K562 (cell line): ENCODE results near the gene THOC5. TPM values are rescaled to one million over a fixed set of nuclear protein-coding genes. Genes with fewer than 3 reads are reported as not detected.

Experiments used
- ATAC-seq: fragments of 200-7000 bp; cut with Tn5 transposase; 3 replicates; pipeline ENCODE4 v1.9.1; 2020; ENCODE audit warnings: moderate library complexity
- BruUV-seq: library from RNA; stranded (reverse); fragments of 400-500 nt; replicated peaks from 2 replicates; lab custom pipeline; 2021; lab: Mats Ljungman, UMichigan
- CTCF ChIA-PET: fragments of 300-600 bp; formaldehyde crosslinking; extraction: SDS; loops from one replicate; lab custom pipeline; 2021; ENCODE audit warnings: low intra/inter-chr PET ratio; lab: Yijun Ruan, JAX
- POLR2A ChIA-PET: fragments of 300-600, 350-650 bp; sonication (Branson Sonifier 250); formaldehyde crosslinking; extraction: SDS; loops from one replicate; lab custom pipeline; 2021; ENCODE audit warnings: antibody characterized with exemption, inconsistent platforms; lab: Yijun Ruan, JAX
- DNase-seq, 4 experiments: peaks; one replicate each; pipeline versions ENCODE4 v3.0.0 to v3.0.0-alpha.2; 2011 to 2018; ENCODE audit warnings: low spot score in 3 of 4, mixed read lengths in 3 of 4; ENCODE audit errors: extremely low read depth in 1 of 4
- FAIRE-seq: peaks from 2 replicates; lab custom pipeline; 2011; peaks lifted over from hg19 to GRCh38; lab: Jason Lieb, UNC
- H2AFZ ChIP-seq: 2 replicates; pipeline ENCODE4 v1.6.0; 2011; ENCODE audit warnings: low read depth, low read length, control low read depth, inconsistent platforms
- H3K27ac ChIP-seq: fragments of 200-600 bp; 3 replicates; pipeline ENCODE4 v1.8.0; 2011; ENCODE audit warnings: low read depth, mild to moderate bottlenecking, control low read depth, inconsistent platforms, low read length, moderate library complexity, mixed read lengths; ENCODE audit errors: extremely low read depth
- H3K27me3 ChIP-seq, 2 experiments: fragments of 300-600 bp in 1 of 2; 2 replicates in 1 of 2; 3 replicates in 1 of 2; pipeline versions ENCODE4 v1.6.0 to v1.8.0; 2011; ENCODE audit warnings: inconsistent platforms in 2 of 2, low read length in 2 of 2, mild to moderate bottlenecking in 1 of 2, mixed read lengths in 1 of 2, moderate library complexity in 1 of 2; ENCODE audit not compliant: control insufficient read depth in 2 of 2, insufficient read depth in 2 of 2
- H3K36me3 ChIP-seq: fragments of 300-600 bp; 3 replicates; pipeline ENCODE4 v1.8.0; 2011; ENCODE audit warnings: mild to moderate bottlenecking, low read length, inconsistent platforms; ENCODE audit not compliant: control insufficient read depth, insufficient read depth
- H3K4me1 ChIP-seq, 2 experiments: fragments of 200-600 bp in 1 of 2; replicated peaks in 1 of 2; 2 replicates in 1 of 2; 3 replicates in 1 of 2; pipeline versions ENCODE4 v1.5.1 to v1.8.0; 2011; ENCODE audit warnings: inconsistent platforms in 2 of 2, low read length in 2 of 2, mild to moderate bottlenecking in 1 of 2, mixed read lengths in 1 of 2, moderate library complexity in 1 of 2; ENCODE audit not compliant: control insufficient read depth in 2 of 2, insufficient read depth in 2 of 2
- H3K4me2 ChIP-seq: 2 replicates; pipeline ENCODE4 v1.6.1; 2011; ENCODE audit warnings: low read length, control low read depth, inconsistent platforms, mixed read lengths; ENCODE audit not compliant: insufficient read depth
- H3K4me3 ChIP-seq: fragments of 200-600 bp; sonication (generic), shearing (Covaris generic); 2 replicates; pipeline ENCODE4 v1.5.1; 2016; ENCODE audit warnings: control low read depth, inconsistent platforms
- H3K79me2 ChIP-seq: fragments of 200-600 bp; 3 replicates; pipeline ENCODE4 v1.8.0; 2011; ENCODE audit warnings: low read length, inconsistent platforms; ENCODE audit not compliant: control insufficient read depth, insufficient read depth
- H3K9ac ChIP-seq, 2 experiments: 2 replicates each; pipeline versions ENCODE4 v1.6.0 to v1.6.1; 2011; ENCODE audit warnings: low read depth in 2 of 2, low read length in 2 of 2, control low read depth in 1 of 2, inconsistent platforms in 1 of 2, mild to moderate bottlenecking in 1 of 2, mixed read lengths in 1 of 2; ENCODE audit not compliant: insufficient read depth in 1 of 2
- H3K9me1 ChIP-seq: one replicate; pipeline ENCODE4 v1.6.0; 2011; ENCODE audit warnings: inconsistent platforms, mild to moderate bottlenecking, low read length, moderate library complexity; ENCODE audit not compliant: control insufficient read depth, insufficient read depth
- H3K9me3 ChIP-seq: replicated peaks from 2 replicates; pipeline ENCODE4 v1.5.1; 2011; ENCODE audit warnings: low read depth, low read length, inconsistent platforms; ENCODE audit not compliant: control insufficient read depth, insufficient read depth
- H4K20me1 ChIP-seq: replicated peaks from 2 replicates; pipeline ENCODE4 v1.6.1; 2011; ENCODE audit warnings: low read length, inconsistent platforms, mixed read lengths; ENCODE audit not compliant: control insufficient read depth, insufficient read depth
- HMG20B ChIP-seq: fragments of 250-450 bp; sonication (Bioruptor Pico); IDR thresholded peaks from 2 replicates; pipeline ENCODE4 v1.5.0; 2021; ENCODE audit warnings: mild to moderate bottlenecking
- RBM25 ChIP-seq: fragments of 200-400 bp; formaldehyde crosslinking; IDR thresholded peaks from 2 replicates; pipeline ENCODE4 v1.6.1; 2018; ENCODE audit warnings: low read length, low read depth, moderate library complexity; ENCODE audit not compliant: severe bottlenecking
- SMAD2 ChIP-seq: fragments of 150-350 bp; IDR thresholded peaks from 2 replicates; pipeline ENCODE4 v1.6.1; 2014; ENCODE audit warnings: low read depth, mild to moderate bottlenecking, low read length
- SNIP1 ChIP-seq: fragments of 450-650 bp; IDR thresholded peaks from 2 replicates; pipeline ENCODE4 v1.7.1; 2017; ENCODE audit warnings: low read depth, mild to moderate bottlenecking
- ZNF224 ChIP-seq: sonication (generic); formaldehyde crosslinking; IDR thresholded peaks from 2 replicates; pipeline ENCODE4 v1.8.0; 2022; ENCODE audit warnings: mild to moderate bottlenecking, missing genetic modification reagents
- ZNF23 ChIP-seq: fragments of 250-450 bp; sonication (Bioruptor Pico); IDR thresholded peaks from 2 replicates; pipeline ENCODE4 v1.4.0; 2020; ENCODE audit warnings: mild to moderate bottlenecking
- ZNF311 ChIP-seq: fragments of 250-450 bp; sonication (Bioruptor Pico); IDR thresholded peaks from 2 replicates; pipeline ENCODE4 v1.4.0; 2020; ENCODE audit warnings: mild to moderate bottlenecking, moderate library complexity
- WGBS: fragments of 100-300 bp; shearing (Covaris generic); methylation state at CpG from one replicate; pipeline ENCODE4 v1.1.6; 2016; ENCODE audit warnings: low coverage, mixed read lengths; ENCODE audit not compliant: insufficient coverage; ENCODE audit errors: missing lambda C conversion rate; 5-methylcytosine and 5-hydroxymethylcytosine counted together
- in situ Hi-C: fragments of 300-500 bp; cut with MboI; formaldehyde crosslinking; loops from 4 replicates; pipeline ENCODE4 v1.15.0; 2018; ENCODE audit warnings: inconsistent platforms, mixed read lengths
- intact Hi-C: fragments of 100-400 bp; cut with micrococcal nuclease; formaldehyde crosslinking; loops from 2 replicates; pipeline ENCODE4 v1.14.2; 2022
- polyA plus RNA-seq, 8 experiments: library from polyadenylated mRNA; depleted of rRNA in 4 of 8; stranded (reverse) in 5 of 8; unstranded in 3 of 8; fragments of >200 nt; fragmentation: Nextera tagmentation in 2 of 8; fragmentation: Illumina TruSeq in 1 of 8; extraction: Ambion mirVana in 2 of 8; extraction: Trizol in 1 of 8; gene quantifications; 2 replicates each; pipeline versions ENCODE4 v1.2.1 to v1.2.3, GENCODE V29; 2011 to 2014; ENCODE audit warnings: inconsistent platforms in 1 of 8, missing spikeins in 1 of 8
- total RNA-seq, 7 experiments: library from RNA; depleted of rRNA in 6 of 7; stranded (reverse); fragments of >200 nt in 6 of 7; fragmentation: Illumina TruSeq in 2 of 7; extraction: Trizol in 2 of 7; gene quantifications; 2 replicates each; pipeline versions ENCODE4 v1.2.1 to v1.2.3, GENCODE V29; 2011 to 2021; ENCODE audit warnings: low replicate concordance in 1 of 7
- TF ChIP-seq, protein P1 (sequence below): sonication (generic); formaldehyde crosslinking; IDR thresholded peaks from 2 replicates; pipeline ENCODE4 v1.4.0; 2020; ENCODE audit warnings: mild to moderate bottlenecking, missing genetic modification reagents

THOC5 gene
- total and polyA plus RNA-seq, 9 of the 15 experiments (the other 6 are each of a cell fraction or from before 2014, with no cell fraction given): 45.3 to 96.5 (median 51.4) TPM

GRCh38 chr22:29541845-29542244 is 11.7 kb downstream of the THOC5 start:
- intact Hi-C loops: no loop called here
- Histone ChIP-seq H3K27ac (no peak overlapping the region), H3K79me2 (no peaks in the 10 kb centered on the region), H3K9me1 (no peaks in the 10 kb centered on the region), H3K4me3 (no peak overlapping the region), H4K20me1 (no peaks in the 10 kb centered on the region), H3K9me3 (no peaks in the 10 kb centered on the region), H3K4me2 (no peak overlapping the region), H3K4me1 (peaks cover 4 to 6% of the 10 kb centered on the region in 2 experiments; a peak in 3 of 5 replicates), H2AFZ (no peak overlapping the region), H3K9ac (no peak overlapping the region), H3K36me3 (peaks cover 71% of the 10 kb centered on the region; the same call in 2 of the 3 replicates), H3K27me3 (no peaks in the 10 kb centered on the region)
- no CpG with 5 or more reads among the region's 1 CpG for WGBS
- ATAC-seq (no peak), FAIRE-seq (no peak), DNase-seq (no peak)
- in situ Hi-C loops: no loop called here
- no TSS peak for BruUV-seq
- CTCF ChIA-PET: no interaction called here
- TF ChIP-seq ZNF23 (CRISPR knock-in tag) (no peak), SMAD2 (no peak), SNIP1 (no peak), HMG20B (no peak), ZNF311 (no peak), RBM25 (no peak), ZNF224 (CRISPR knock-in tag) (no peak)
- TF ChIP-seq, protein P1, sequence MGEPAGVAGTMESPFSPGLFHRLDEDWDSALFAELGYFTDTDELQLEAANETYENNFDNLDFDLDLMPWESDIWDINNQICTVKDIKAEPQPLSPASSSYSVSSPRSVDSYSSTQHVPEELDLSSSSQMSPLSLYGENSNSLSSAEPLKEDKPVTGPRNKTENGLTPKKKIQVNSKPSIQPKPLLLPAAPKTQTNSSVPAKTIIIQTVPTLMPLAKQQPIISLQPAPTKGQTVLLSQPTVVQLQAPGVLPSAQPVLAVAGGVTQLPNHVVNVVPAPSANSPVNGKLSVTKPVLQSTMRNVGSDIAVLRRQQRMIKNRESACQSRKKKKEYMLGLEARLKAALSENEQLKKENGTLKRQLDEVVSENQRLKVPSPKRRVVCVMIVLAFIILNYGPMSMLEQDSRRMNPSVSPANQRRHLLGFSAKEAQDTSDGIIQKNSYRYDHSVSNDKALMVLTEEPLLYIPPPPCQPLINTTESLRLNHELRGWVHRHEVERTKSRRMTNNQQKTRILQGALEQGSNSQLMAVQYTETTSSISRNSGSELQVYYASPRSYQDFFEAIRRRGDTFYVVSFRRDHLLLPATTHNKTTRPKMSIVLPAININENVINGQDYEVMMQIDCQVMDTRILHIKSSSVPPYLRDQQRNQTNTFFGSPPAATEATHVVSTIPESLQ (CRISPR knock-in tag): no peak
- POLR2A ChIA-PET: interaction anchor here (0.9 to 1.2 kb wide), 2 partner anchors 12 to 15 kb away, joined by 3 to 9 read pairs; partner anchors contain the start of gene THOC5
